ENCODE results near the gene TRIM24.

The TRIM24 gene

DNA sequence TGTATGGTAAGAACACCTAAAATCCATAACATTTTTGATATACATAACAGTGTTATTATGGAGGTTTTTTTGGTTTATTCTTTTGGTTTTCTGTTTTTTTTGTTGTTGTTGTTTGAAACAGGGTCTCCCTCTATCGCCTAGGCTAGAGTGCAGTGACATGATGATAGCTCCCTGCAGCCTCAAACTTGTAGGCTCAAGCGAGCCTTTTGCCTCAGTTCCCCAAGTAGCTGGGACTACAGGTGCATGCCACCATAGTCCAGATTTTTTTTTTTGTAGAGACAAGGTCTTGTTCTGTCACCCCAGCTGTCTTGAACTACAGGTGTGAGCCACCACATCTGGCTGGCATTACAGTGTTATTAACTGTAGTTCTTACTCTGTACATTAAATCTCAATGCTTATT is 83.7 kb downstream of the TRIM24 start:
- FAIRE-seq: no peak

DNA sequence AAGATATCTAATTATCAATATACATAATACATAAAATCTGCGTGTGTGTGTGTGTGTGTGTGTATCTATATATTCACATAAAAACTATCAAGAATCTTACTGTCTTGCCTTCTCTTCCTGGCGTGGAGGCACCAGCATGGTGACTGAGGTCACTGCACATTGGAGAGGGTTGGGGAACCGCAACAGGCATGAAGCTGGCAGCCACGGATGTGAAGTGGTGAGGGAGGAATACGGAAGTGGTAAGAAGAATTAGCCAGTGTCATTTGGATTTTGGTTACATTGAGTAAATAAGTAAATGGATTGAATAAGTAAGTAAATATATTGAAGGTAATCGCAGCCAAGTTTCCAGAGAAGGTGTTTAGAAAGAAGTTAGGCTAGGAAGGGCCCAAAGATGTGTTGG is 85.1 kb downstream of the TRIM24 start:
- FAIRE-seq: no peak

DNA sequence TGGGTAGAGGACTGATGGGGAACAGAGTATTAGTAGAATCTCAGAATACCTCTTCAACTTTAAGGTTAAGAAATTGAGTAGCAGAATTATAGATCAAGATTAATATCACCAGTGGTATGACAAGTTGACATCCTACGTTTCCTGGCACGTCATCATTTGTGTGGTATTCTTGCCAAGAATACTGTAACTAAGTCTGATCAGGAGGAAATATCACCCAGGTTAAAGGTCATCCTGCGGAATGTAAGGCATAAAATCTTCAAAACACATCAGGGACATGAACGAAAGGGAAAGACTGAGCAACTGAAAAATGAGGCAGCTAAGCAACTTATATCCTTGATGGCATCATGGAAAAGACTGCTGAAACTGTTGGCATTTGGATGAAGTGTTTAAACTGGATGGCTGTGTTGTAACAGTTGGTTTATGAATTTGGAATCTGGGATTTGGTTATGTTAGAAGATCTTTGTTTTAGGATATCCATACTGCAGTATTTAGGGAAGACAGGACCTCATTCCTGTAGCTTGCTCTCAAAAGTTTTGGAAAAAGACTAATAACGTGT is 86.1 kb downstream of the TRIM24 start:
- no peak for FAIRE-seq

DNA sequence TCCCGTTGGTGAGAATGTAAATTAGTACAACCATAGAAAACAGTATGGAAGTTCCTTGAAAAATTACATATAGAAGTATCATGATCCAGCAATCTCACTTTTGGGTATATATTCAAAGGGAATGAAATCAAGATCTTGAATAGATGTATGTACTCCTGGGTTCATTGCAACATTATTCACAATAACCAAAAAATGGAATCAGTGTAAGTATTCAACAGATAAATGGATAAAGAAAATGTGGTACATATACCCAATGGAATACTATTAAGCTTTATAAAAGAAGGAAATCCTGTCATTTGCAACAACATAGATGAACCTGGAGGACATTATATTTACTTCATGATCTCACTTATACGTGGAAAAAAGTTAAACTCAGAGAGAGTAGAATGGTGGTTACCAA is 86.8 kb downstream of the TRIM24 start:
- FAIRE-seq: peak; percentile 21

DNA sequence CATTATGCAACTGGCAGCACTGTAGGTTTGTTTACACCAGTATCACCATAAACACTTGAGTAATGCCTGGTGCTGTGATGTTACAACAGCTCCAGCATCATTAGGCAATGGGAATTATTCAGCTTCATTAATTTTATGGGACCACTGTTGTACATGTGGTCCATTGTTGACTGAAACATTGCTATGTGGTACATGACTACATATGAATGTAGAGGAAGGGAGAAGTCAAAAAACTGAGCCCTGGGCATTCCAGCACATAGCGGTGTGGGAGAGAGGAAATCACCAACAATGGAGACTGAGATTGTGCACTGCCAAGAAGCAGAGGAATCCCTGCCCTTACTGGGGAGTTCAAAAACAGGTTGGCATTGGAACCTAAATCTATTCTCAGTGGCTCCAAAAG is 89.0 kb downstream of the TRIM24 start:
- FAIRE-seq: no peak

DNA sequence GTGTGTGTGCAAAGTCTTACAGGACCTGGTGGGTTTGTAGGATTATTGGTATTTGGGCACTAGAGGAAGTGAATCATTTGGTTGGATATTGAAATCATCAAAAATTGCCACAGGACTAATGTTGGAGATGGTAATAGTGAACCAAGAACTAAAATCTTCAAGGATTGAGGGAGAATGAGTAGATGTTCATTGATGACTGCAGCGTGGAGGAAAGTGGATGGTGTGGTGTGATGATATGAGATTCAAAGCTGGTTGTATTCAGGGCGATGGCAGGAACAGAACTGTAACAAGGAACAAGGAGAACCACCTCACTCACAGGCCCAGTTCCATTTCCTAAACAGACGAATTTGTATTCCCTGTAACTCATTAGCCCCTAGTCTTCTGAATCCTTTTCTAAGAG is 90.3 kb downstream of the TRIM24 start:
- no peak for FAIRE-seq

DNA sequence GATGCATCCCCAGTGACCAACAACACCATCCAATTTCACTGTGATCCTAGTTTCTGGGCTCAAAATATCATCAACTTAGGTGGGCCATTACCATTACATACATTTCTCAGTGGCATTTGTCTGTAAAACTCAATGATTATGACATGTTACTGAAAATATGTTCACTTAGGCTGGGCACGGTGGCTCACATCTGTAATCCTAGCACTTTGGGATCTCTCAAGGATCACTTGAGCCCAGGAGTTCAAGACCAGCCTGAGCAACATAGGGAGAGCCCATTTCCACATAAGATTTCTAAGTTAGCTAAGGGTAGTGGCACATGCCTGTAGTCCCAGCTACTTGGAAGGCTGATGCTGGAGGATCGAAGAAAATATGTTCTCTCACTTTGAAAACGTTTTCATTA is 91.0 kb downstream of the TRIM24 start:
- no peak for FAIRE-seq

DNA sequence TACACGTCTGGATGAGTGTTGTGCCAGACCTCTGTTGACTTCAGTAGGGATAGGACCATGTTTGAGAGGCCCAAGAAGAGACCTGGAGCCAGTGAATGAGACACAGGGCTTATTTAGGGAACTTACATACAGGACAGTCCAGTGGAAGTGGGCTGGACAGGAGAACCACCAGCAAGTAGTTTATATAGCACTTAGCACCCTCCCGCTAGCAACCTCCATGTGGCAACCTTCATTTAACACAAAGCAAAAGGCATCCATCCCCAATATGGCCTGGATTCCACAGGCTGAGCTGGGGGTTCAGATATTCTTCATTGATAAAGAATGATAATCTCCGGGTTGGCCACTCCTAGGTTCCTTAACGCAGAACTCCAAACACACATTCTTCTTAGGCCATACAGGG is 93.7 kb downstream of the TRIM24 start:
- no peak for FAIRE-seq

DNA sequence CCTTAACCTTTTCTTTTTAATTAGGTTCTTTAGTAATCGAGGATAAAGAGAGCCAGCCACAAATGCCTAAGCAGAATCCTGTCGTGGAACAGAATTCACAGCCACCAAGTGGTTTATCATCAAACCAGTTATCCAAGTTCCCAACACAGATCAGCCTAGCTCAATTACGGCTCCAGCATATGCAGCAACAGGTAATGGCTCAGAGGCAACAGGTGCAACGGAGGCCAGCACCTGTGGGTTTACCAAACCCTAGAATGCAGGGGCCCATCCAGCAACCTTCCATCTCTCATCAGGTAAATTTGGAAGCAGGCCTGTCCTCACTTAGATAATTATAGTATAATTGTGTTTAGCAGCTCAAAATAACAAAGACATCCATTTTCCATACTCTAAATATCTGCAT is 94.6 kb downstream of the TRIM24 start:
- no peak for FAIRE-seq

DNA sequence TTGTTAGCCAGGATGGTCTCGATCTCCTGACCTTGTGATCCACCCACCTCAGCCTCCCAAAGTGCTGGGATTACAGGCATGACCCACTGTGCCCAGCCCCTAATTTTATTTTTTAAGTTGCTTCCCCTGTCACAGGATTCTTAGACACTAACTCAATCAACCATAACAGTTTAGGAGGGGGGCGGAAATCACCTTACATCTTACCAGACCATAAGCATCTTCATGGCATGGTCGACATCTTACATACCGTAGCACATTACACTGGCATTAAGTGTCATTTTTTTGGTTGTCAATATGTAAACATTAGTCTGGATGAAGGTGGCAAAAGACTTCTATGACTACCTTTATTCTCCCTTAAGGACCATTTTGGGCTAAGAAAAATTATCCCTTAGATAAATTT is 95.6 kb downstream of the TRIM24 start:
- no peak for FAIRE-seq

DNA sequence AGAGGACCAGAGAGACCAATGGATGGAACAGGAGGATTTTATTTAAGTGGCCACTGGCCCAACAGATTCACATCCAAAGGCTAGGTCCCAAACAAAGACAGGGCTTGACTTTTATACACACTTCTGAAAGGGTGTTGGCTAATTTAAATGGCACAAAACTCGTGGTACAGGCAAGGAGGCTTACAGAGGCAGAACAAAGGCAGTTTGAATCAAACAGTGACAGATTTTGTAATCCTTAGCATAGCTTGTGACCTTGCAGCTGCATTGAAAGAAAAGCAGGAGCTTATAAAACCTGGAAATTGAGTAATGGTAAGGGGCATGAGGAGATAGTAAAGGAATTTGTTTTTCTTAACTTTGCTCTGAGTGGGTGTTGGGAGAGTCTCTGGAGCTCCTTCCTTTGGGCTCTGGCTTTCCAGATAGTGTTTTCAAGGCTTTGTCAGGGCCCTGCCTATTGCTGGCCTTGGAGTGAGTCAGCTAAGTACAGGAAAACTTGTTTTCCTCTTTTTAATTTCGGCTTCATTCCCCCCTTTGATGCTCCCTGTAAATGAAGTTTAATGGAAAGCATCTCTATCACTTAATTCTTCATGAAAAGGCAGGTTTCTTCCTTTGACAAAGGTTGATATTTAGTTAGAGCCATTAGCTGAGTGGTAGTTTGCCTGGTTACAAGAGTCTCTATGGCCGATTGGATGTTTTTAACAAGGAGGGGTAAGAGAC is 96.9 kb downstream of the TRIM24 start:
- no peak for FAIRE-seq

DNA sequence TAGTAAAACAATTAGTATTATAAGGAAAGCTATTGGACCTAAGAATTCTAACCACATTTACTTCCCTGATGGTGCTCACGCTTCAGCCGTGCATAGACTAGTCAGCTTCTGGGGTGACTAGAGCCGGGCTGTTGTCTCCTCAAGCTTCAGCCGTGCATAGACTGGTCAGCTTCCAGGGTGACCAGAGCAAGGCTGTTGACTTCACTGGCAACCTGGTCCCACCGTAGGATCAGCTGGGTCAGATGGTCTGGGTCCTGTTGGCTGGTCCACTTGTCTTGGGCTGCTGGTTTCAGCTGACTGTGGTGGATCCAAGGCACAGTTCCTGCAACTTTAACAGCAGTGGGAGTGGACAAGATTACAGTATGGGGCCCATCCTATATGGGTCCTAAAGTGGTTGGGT is 99.4 kb downstream of the TRIM24 start:
- FAIRE-seq: no peak

DNA sequence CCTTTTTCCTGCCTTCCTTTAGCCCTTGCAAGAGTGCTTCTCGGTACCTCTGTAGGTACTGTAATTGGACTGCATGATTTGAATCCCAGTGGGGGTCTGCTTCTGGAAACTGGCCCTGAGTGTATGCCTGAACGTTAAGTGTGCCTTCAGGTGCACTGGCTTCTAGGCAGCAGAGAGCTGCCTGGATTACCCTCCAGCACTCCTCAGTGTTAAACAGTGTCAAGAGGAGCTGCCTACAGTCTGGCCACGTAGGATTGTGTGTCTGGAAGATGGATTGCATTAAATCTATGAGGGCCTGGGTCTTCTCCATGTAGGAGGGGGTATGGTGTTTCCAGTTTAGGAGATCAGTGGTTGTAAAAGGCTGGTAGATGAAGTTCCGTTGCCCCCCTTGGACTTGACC is 103.7 kb downstream of the TRIM24 start:
- FAIRE-seq: no peak

DNA sequence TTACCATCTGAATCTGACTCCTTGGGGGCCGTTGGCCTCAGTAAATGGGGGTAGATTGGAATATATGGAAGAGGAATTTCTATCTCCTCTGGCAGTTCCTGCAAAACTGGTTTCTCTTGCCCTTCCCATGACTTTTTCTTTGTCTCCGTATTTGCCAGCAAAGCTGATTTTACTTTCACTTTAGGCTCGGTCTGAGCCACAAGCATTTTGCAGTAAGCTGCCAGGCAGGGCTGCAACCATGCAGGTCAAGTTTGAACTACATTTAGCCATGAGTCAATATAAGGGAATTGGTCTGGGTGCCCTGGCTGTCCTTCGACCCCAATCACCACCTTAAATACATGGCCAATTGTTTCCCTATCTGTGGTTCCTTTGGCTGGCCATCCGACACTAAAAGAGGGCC is 104.3 kb downstream of the TRIM24 start:
- no peak for FAIRE-seq

DNA sequence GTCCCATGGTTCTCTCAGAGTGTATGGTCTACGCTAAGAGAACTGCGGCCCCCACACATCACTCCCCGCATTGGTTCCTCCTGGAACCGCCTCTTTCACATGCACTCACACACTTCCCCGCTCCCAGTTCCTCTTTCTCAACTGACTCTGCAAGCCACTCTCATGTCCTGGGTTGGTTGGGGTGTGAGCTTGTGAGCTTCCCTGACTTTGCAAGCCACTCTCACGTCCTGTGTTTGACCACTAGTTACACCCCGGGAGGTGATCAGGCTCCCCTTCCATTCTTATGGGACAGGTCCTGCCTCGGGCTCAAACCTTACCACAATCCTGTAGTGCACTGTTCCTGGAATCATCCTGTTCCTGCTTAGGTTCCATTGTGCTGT is 105.0 kb downstream of the TRIM24 start:
- no peak for FAIRE-seq

DNA sequence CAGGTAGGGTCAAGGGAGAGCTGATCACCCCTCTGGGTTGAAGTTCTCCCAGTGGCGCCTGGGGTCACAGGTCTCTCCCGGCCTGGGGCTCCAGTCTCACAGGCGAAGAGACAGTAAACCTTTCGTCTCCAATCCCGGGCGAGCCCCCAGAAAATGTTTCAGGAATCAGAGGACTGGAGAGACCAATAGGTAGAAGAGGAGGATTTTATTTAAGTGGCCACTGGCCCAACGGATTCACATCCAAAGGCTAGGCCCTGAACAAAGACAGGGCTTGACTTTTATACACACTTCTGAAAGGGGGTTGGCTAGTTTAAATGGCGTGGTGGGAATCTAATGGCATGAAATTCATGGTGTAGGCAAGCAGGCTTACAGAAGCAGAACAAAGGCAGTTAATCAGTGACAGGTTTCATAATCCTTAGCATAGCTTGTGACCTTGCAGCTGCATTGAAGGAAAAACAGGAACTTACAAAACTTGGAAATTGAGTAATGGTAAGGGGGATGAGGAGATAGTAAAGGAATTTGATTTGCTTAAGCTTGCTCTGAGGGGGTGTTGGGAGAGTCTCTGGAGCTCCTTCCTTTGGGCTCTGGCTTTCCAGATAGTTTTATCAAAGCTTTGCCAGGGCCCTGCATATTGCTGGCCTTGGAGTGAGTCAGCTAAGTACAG is 105.5 kb downstream of the TRIM24 start:
- FAIRE-seq: no peak

DNA sequence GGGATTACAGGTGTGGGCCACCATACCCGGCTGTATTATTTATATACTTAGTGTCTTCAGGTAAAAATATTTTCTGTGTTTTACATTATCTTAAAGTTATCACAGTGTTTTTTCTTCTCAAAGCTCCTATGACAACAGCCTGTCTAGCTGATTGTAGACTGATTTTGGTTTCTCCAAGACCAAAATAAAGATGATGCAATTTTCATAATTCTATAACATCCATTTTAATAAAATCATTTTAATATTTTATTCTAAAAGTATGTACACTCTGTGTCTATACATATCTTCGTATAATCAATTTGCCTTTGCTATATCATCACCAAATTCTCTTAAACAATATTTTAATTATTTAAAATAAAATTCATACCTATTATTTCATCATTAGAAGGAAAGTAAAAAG is 108.6 kb downstream of the TRIM24 start:
- peak; percentile 68 for FAIRE-seq

DNA sequence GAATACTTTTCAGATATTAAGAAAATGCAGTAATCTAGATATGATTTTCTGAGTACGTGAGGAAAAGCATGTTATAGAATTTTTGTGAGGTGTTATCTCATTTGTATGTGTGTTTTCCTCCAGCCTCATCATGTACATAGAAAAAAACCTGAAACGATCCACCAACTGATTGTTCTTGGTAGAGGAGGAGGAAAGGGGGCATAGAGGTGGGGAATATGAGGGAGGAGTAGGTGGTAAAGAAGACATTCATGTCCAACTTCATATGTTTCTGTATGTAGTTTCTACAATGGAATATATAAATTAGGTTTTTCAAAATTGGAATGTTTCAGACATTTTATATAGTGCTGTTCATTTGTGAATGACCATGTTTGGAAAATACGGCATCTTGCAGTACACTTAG is 109.4 kb downstream of the TRIM24 start:
- peak; percentile 41 for FAIRE-seq

DNA sequence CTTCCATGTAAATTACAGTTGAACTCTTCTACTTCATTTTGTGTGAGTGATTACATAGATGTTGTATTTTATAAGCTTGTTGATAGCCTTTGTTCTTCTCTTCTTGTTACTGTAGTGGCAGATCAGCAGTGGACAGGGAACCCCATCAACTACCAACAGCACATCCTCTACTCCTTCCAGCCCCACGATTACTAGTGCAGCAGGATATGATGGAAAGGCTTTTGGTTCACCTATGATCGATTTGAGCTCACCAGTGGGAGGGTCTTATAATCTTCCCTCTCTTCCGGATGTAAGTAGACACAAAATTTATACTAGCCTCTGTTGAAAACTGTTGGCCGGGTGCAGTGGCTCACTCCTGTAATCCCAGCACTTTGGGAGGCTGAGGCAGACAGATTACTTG is 110.7 kb downstream of the TRIM24 start:
- FAIRE-seq: no peak

DNA sequence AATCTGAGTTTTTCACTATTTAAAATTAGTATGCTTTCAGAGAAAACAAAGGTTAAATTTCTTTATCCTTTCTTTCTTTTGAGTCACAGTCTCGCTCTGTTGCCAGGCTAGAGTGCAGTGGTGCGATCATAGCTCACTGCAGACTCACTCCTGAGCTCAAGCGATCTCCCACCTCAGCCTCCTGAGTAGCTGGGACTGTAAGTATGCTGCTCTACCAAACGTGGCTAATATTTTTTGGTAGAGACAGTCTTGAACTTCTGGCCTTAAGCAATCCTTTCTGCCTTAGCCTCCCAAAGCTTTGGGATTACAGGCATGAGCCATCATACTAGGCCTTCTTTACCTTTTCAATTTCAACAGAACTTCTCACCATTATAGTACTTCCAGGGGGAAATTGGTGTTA is 113.7 kb downstream of the TRIM24 start:
- FAIRE-seq: no peak

DNA sequence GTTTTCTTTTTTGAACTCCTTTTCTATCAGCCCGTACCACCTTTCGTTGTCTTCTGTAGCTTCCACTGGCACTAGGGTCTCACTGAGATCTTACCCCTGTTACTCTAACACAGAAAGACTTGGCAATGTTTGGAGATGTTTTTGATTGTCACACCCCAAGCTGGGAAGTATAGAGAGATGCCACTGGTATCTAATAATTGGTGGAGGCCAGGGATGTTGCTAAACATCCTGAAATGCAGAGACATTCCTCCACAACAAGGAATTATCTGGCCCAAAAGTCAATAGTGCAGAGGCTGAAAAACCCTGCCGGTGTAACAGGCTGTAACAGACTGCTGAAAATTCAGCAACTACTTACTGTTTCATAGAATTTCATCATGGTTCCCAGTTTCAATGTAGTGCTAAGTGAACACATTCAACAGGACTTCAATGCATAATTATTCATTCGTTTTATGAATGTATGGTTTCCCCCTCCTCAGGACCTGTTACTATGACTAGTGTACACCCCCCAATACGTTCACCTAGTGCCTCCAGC is 115.9 kb downstream of the TRIM24 start:
- FAIRE-seq: no peak

DNA sequence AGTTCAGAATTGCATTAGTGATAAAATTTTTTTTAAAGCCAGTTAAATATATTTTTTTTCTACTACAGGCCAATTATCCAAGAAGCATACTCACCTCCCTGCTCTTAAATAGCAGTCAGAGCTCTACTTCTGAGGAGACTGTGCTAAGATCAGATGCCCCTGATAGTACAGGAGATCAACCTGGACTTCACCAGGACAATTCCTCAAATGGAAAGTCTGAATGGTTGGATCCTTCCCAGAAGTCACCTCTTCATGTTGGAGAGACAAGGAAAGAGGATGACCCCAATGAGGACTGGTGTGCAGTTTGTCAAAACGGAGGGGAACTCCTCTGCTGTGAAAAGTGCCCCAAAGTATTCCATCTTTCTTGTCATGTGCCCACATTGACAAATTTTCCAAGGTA is 119.1 kb downstream of the TRIM24 start:
- no peak for FAIRE-seq

DNA sequence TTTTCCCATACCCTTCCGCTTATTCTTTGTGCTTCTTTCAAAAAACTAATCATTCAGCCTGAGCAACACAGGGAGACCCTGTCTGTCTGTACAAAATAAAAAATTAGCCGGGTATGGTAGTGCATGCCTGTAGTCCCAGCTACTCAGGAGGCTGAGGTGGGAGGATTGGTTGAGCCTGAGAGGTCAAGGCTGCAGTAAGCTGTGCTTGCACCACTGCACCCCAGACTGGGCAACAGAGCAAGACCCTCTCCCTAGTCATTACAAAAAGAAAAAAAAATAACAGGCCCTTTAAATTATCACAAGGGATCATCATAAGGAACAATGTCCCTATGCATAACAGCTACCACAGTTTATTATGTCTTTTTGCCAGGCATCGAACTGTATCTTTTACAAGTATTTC is 119.6 kb downstream of the TRIM24 start:
- no peak for FAIRE-seq

DNA sequence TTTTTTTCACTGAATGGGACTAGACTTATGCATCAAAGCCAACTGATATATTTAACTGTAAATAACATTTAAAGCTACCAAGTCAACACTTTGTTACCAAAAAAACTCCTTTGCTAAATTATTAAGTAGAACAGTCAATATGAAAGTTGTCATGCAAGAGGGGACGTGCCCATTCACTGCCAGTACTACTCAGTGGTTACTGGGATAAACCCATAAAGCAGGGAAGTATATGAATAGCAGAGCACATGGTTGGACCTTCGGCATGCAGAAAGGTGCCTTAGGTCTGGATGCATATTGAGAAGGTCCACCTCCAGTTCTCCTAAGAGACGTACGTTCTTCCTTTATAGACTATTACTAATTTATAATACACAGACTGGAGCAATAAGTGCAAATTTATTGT is 121.0 kb downstream of the TRIM24 start:
- no peak for FAIRE-seq

DNA sequence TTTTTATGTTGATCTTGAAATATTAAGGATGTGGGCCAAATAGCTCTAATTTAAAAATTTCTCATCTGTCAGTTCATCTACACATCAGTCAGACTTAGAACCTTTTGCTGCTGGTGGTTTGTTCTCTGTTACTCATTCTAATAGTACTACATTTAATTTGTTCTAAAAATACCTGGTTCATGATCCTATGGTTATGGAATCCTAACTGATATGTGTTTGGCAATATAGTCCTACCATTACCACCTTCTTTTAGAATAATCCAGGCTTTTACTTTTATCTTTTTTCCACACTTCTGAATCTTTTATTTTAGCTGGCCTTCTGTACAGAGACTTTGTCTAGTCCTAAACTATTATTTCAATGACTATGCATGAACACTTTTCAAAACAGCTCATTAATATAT is 124.2 kb downstream of the TRIM24 start:
- FAIRE-seq: no peak

All from A204.1 (cell line).